ENCODE measurements around the gene ERGIC1. TPM values are rescaled to one million over a fixed set of nuclear protein-coding genes. Genes with fewer than 3 reads are reported as not detected.

Gene ERGIC1
- total and polyA plus RNA-seq, 2 of the 8 experiments (the other 6 are each of a cell fraction or from before 2014, with no cell fraction given): 95.3 to 106 TPM

GRCh38 chr5:172830275-172830799 lies 3.7 kb upstream of the ERGIC1 start:
- Histone ChIP-seq H3K14ac (ENCODE audit: insufficient read length) (no peak overlapping the region), H3K36me3 (ENCODE audit: control insufficient read depth in 2 of 4, insufficient read depth in 4 of 4, low read length in 3 of 4) (no peaks in the 10 kb centered on the region; a peak in 2 of 8 replicates), H3K4me1 (replicated peaks in 1 of 4; ENCODE audit: control insufficient read depth in 3 of 4, insufficient read depth in 4 of 4, low read length in 3 of 4) (peaks cover 1 to 12% (median 7%) of the 10 kb centered on the region in 4 experiments), H3K4me3 (ENCODE audit: extremely low read depth in 1 of 4, insufficient read depth in 2 of 4, low read depth in 3 of 4, low read length in 4 of 4) (no peak overlapping the region), H2BK20ac (ENCODE audit: low read length) (no peak overlapping the region), H4K8ac (ENCODE audit: extremely low read depth, insufficient read depth, low read length) (no peak overlapping the region), H3K23ac (ENCODE audit: insufficient read length) (no peak overlapping the region), H4K5ac (ENCODE audit: insufficient read length, low read depth, low read length) (no peak overlapping the region), H2BK15ac (ENCODE audit: low read length) (no peak overlapping the region), H3K79me2 (ENCODE audit: control insufficient read depth in 1 of 2, insufficient read depth in 2 of 2, low read length in 2 of 2) (peaks cover 3 to 6% of the 10 kb centered on the region in 2 experiments), H3K27ac (ENCODE audit: low read depth, low read length) (no peak overlapping the region), H2AK5ac (ENCODE audit: low read depth, low read length) (no peak overlapping the region), H3K27me3 (replicated peaks in 1 of 4; ENCODE audit: control insufficient read depth in 3 of 4, extremely low read depth in 1 of 4, insufficient read depth in 3 of 4, low read length in 3 of 4) (no peaks in the 10 kb centered on the region), H2BK120ac (replicated peaks; ENCODE audit: low read depth, low read length) (no peak overlapping the region), H3K4ac (replicated peaks; ENCODE audit: insufficient read length, low read depth, low read length) (no peak overlapping the region), H3K4me2 (ENCODE audit: insufficient read depth in 1 of 2, low read depth in 2 of 2, low read length in 2 of 2) (no peak overlapping the region), H3K9ac (replicated peaks in 1 of 4; ENCODE audit: extremely low read depth in 1 of 4, low read depth in 3 of 4, low read length in 3 of 4) (no peak overlapping the region), H3K79me1 (ENCODE audit: low read depth, low read length) (no peaks in the 10 kb centered on the region; the same call in 1 of the 2 replicates), H2AFZ (ENCODE audit: low read length) (no peak overlapping the region), H2BK5ac (ENCODE audit: low read depth, low read length) (no peak overlapping the region), H3K23me2 (ENCODE audit: low read depth, low read length) (peaks cover 2% of the 10 kb centered on the region; the same call in 1 of the 2 replicates), H4K91ac (replicated peaks; ENCODE audit: insufficient read length, low read length) (no peak overlapping the region), H3K9me3 (ENCODE audit: insufficient read depth in 2 of 2, low read depth in 1 of 2, low read length in 1 of 2) (peaks cover 7 to 9% of the 10 kb centered on the region in 2 experiments; a peak in 3 of 4 replicates), H3K18ac (ENCODE audit: extremely low read depth, low read length) (no peak overlapping the region), H3K56ac (replicated peaks; ENCODE audit: insufficient read length, low read depth, low read length) (no peak overlapping the region), H2BK12ac (ENCODE audit: low read depth, low read length) (no peak overlapping the region), H4K20me1 (replicated peaks in 1 of 2; ENCODE audit: control insufficient read depth in 1 of 2, insufficient read depth in 2 of 2, low read length in 2 of 2) (no peaks in the 10 kb centered on the region)
- DNase-seq (ENCODE audit: low read depth in 1 of 2, low spot score in 2 of 2): no peak
- ChIA-PET CTCF (ENCODE audit: partially characterized antibody) (interaction anchor here (0.9 to 1.3 kb wide), 6 partner anchors 9 to 117 kb away, joined by 3 read pairs; no protein-coding TSS in a partner anchor), POLR2A (ENCODE audit: partially characterized antibody) (interaction anchor here (0.6 to 2.1 kb wide), 2 partner anchors 59 to 126 kb away, joined by 3 to 12 read pairs; partner anchors contain the start of gene DUSP1)
- TF ChIP-seq HDAC2 (IDR thresholded peaks at IDR 0.05; ENCODE audit: borderline replicate concordance in 1 of 2, low read depth in 2 of 2, low read length in 2 of 2) (no peak), KDM5A (IDR thresholded peaks at IDR 0.05; ENCODE audit: low read length) (no peak), TBP (IDR thresholded peaks at IDR 0.05; ENCODE audit: low read depth, low read length) (no peak), KDM4A (IDR thresholded peaks at IDR 0.05; ENCODE audit: low read depth, low read length, severe bottlenecking) (no peak)
- no peak for FAIRE-seq
- WGBS, 2 experiments (ENCODE audit: extremely low coverage in 1 of 2, insufficient coverage in 1 of 2, insufficient read length in 1 of 2, insufficient replicate concordance in 2 of 2, low coverage in 1 of 2, low lambda C conversion rate in 2 of 2, missing lambda C conversion rate in 1 of 2): 84% methylated on average over 1 of the region's 1 CpG; no CpG with 5 or more reads in 1 of the 2 experiments
